ENCODE measurements around the gene HMGB2.

DNA sequence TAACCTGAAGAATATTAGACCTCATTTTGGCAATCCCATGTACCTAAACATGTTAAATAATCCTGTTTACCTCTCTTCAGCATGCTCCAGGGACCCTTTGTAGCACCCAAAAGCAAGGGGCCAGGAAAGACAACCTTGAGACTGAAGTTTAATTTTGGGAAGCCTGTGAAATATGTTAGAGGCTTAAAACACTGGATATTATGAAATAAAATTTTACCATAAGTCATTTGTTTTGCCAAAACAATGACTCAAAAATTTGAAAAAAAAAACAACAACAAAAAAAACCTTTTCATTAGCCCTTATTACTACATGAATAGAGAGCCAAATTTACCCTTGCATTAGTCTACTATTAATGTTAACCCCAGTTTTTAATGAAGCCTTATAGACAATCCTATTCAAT, 49.7 kb downstream of the HMGB2 start:
- TF ChIP-seq EZH2 (IDR thresholded peaks at IDR 0.05; ENCODE audit: low read length, unreplicated experiment): no peak
- TF ChIP-seq, protein P1, sequence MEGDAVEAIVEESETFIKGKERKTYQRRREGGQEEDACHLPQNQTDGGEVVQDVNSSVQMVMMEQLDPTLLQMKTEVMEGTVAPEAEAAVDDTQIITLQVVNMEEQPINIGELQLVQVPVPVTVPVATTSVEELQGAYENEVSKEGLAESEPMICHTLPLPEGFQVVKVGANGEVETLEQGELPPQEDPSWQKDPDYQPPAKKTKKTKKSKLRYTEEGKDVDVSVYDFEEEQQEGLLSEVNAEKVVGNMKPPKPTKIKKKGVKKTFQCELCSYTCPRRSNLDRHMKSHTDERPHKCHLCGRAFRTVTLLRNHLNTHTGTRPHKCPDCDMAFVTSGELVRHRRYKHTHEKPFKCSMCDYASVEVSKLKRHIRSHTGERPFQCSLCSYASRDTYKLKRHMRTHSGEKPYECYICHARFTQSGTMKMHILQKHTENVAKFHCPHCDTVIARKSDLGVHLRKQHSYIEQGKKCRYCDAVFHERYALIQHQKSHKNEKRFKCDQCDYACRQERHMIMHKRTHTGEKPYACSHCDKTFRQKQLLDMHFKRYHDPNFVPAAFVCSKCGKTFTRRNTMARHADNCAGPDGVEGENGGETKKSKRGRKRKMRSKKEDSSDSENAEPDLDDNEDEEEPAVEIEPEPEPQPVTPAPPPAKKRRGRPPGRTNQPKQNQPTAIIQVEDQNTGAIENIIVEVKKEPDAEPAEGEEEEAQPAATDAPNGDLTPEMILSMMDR (conservative IDR thresholded peaks at IDR 0.05; ENCODE audit: low read depth, low read length): no peak

All from PC-3 (cell line).